ENCODE measurements around the gene SETBP1.

GRCh38 chr18:44828080-44828479, 147.4 kb downstream of the SETBP1 start:
- no peak for TF ChIP-seq ZNF777 (CRISPR knock-in tag; IDR thresholded peaks at IDR 0.05)
- TF ChIP-seq ZNF317 (CRISPR knock-in tag; IDR thresholded peaks at IDR 0.05) = no peak
- no peak for TF ChIP-seq YY1 (IDR thresholded peaks at IDR 0.05; ENCODE audit: insufficient read depth, insufficient replicate concordance, low read depth, low read length)
- no peak for TF ChIP-seq ZNF530 (CRISPR knock-in tag; IDR thresholded peaks at IDR 0.05; ENCODE audit: low read depth)
- TF ChIP-seq KLF6 (CRISPR knock-in tag; IDR thresholded peaks at IDR 0.05) = no peak
- TF ChIP-seq CTCF (CRISPR knock-in tag; IDR thresholded peaks at IDR 0.05) = no peak
- no peak for TF ChIP-seq JUND (CRISPR knock-in tag; IDR thresholded peaks at IDR 0.05)
- no peak for TF ChIP-seq REST (IDR thresholded peaks at IDR 0.05; ENCODE audit: borderline replicate concordance in 1 of 2, low read depth in 1 of 2, low read length in 2 of 2)
- TF ChIP-seq PRDM10 (CRISPR knock-in tag; IDR thresholded peaks at IDR 0.05; ENCODE audit: low read depth) = no peak
- no peak for TF ChIP-seq HOXA3 (CRISPR knock-in tag; IDR thresholded peaks at IDR 0.05)
- TF ChIP-seq GLI4 (CRISPR knock-in tag; IDR thresholded peaks at IDR 0.05; ENCODE audit: borderline replicate concordance) = no peak
- no peak for TF ChIP-seq NFIC (IDR thresholded peaks at IDR 0.05; ENCODE audit: low read length)
